Fibroblast of the aortic adventitia (primary cell): ENCODE measurements around the gene SCARF2. TPM values are rescaled to one million over a fixed set of nuclear protein-coding genes. Genes with fewer than 3 reads are reported as not detected.

Experiments used
- DNase-seq: peaks from one replicate; pipeline ENCODE4 v3.0.0-alpha.2; 2010; ENCODE audit warnings: low read depth
- H3K4me3 ChIP-seq: 2 replicates; pipeline ENCODE4 v1.5.1; 2011; ENCODE audit warnings: low read depth, mild to moderate bottlenecking, control low read depth, low read length, moderate library complexity
- total RNA-seq: library from RNA; depleted of rRNA; stranded (reverse); fragments of >200 nt; gene quantifications from 2 replicates; pipeline ENCODE4 v1.2.3, GENCODE V29; 2012; ENCODE audit warnings: low replicate concordance
- TF ChIP-seq, protein P1 (sequence below): IDR thresholded peaks from 2 replicates; pipeline ENCODE4 v1.5.1; 2011; ENCODE audit warnings: mild to moderate bottlenecking, low read length, control low read depth, inconsistent platforms; ENCODE audit not compliant: insufficient read depth

The SCARF2 gene
- total RNA-seq, 1 donor: 11.8 TPM

- TF ChIP-seq, protein P1, sequence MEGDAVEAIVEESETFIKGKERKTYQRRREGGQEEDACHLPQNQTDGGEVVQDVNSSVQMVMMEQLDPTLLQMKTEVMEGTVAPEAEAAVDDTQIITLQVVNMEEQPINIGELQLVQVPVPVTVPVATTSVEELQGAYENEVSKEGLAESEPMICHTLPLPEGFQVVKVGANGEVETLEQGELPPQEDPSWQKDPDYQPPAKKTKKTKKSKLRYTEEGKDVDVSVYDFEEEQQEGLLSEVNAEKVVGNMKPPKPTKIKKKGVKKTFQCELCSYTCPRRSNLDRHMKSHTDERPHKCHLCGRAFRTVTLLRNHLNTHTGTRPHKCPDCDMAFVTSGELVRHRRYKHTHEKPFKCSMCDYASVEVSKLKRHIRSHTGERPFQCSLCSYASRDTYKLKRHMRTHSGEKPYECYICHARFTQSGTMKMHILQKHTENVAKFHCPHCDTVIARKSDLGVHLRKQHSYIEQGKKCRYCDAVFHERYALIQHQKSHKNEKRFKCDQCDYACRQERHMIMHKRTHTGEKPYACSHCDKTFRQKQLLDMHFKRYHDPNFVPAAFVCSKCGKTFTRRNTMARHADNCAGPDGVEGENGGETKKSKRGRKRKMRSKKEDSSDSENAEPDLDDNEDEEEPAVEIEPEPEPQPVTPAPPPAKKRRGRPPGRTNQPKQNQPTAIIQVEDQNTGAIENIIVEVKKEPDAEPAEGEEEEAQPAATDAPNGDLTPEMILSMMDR: no peak
- H3K4me3 ChIP-seq: no peak overlapping the region
- no peak for DNase-seq
These were observed 8.9 kb downstream of the SCARF2 start for GRCh38 chr22:20428496-20429253.

GRCh38 chr22:20427945-20428417 lies 9.6 kb downstream of the SCARF2 start:
- no peak overlapping the region for H3K4me3 ChIP-seq
- TF ChIP-seq, protein P1: no peak
- DNase-seq: no peak

DNA sequence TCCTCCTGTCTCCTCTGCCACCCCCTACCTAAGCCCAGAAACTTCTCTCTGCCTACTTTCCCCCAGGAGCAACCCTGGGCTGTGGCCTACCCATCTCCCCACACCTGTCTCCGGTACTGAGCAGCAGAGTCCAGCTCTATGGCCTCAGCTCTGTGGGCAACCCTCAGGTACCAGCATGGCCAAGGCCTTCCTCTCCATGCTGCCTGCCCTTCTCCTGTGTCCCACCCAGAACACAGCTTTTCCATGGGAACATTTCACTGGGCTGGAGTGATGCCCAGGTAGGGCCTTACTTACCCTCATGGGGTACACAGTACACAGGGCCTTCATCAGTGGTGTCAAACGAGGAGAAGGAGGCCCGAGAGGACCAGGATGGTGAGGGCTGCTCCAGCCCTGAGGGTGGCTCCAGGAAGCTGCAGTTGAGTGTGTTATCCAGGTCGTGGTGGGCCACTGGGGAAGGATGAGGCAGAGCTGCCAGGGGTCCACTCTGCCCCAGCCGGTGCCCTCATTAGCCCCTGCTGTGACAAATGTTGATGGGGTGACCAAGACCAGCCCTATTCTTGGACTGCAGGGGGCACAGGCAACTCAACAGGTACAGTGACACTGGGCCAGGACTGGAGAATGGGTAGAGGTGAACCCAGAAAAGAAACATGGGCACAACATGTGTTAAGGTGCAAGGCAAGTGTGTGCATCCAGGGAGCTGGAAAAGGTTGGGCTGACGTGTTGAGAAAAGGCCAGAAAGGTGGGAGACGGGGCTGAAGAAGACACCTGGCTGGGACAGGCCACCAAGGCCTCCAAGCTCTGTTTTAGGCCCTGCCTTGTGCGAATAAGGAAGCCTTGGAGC lies 10.3 kb downstream of the SCARF2 start:
- no peak for DNase-seq
- TF ChIP-seq, protein P1: no peak

DNA sequence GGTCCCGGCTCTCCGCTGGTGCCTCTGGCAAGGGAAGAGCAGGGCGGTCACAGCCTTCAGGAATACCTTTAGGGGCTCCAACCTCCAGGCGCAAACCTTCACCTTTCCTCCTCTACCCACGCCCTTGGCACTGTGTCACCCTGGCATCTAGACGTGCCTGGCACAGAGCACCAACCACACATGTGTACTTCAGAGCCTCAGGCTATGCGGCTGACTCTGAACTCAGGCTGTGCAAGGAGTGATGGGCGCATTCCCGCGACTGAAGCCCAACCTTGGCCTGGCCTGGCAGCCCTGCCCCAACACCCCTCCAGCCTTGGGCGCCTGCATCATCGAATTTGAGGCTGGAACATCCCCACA lies 11.4 kb downstream of the SCARF2 start:
- no peak for DNase-seq
- TF ChIP-seq, protein P1: no peak

More for the DNA sequence above, 10.3 kb downstream of the SCARF2 start:
- H3K4me3 ChIP-seq: no peak overlapping the region

DNA sequence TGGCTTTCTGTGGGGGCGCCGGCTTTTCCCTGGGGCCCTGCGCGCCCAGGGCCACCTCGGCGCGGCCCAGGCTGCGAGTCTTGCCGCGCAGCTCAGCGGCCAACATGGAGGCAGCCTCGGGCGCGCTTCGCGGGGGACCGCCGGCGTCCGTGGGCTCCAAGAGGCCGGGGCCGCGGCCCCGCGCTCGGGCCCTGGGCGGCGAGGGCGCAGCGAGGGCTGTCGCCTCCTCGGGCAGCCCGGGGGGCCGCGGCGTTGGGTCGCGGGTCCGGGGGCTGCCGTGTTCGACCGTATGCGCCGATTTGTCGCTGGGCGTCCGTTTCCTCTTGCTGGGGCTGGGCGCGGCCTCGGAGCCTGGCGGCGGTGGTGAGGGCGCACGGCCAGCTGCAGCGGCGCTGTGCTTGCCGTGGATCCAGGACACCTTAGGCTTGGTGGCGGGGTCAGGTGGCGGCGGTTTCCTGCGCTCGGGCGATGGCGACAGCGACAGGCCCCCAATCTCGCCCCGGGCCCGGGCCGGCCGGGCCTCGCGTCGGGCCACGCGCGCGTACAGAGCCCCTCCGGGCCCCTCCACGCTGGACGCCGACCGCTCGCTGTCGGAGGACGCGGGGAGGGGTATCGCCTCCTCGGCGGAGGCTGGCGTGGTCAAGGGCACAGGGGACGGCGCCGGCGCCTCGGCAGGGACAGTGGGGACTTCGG lies 11.9 kb downstream of the SCARF2 start:
- TF ChIP-seq, protein P1: no peak
- no peak overlapping the region for H3K4me3 ChIP-seq
- no peak for DNase-seq

More for the DNA sequence above, 11.4 kb downstream of the SCARF2 start:
- H3K4me3 ChIP-seq: no peak overlapping the region

GRCh38 chr22:20424932-20425565 lies 12.6 kb downstream of the SCARF2 start:
- no peak overlapping the region for H3K4me3 ChIP-seq
- DNase-seq: no peak
- TF ChIP-seq, protein P1: no peak
